HEK293 (cell line): Measurements from ENCODE around the gene SCUBE1.

Source experiments
- AEBP2 ChIP-seq: fragments of 450-650 bp; formaldehyde crosslinking; IDR thresholded peaks from 2 replicates; pipeline ENCODE4 v1.5.1; 2016; ENCODE audit warnings: missing biosample characterization, missing genetic modification characterization, borderline replicate concordance
- GLI2 ChIP-seq: fragments of 450-650 bp; formaldehyde crosslinking; IDR thresholded peaks from 2 replicates; pipeline ENCODE4; 2017; ENCODE audit warnings: missing biosample characterization, missing genetic modification characterization, low read depth, borderline replicate concordance
- PBX3 ChIP-seq: sonication (generic); formaldehyde crosslinking; IDR thresholded peaks from 2 replicates; pipeline ENCODE4 v1.8.1; 2022; ENCODE audit warnings: mild to moderate bottlenecking, moderate library complexity, missing genetic modification reagents
- REST ChIP-seq: fragments of 450-650 bp; formaldehyde crosslinking; IDR thresholded peaks from 2 replicates; pipeline ENCODE4 v1.5.1; 2016; ENCODE audit warnings: missing biosample characterization, missing genetic modification characterization
- ZBTB11 ChIP-seq: fragments of 450-650 bp; formaldehyde crosslinking; conservative IDR thresholded peaks from 2 replicates; pipeline ENCODE4 v1.5.1; 2016; ENCODE audit warnings: low read depth, missing biosample characterization, missing genetic modification characterization
- ZBTB7A ChIP-seq: fragments of 450-650 bp; formaldehyde crosslinking; IDR thresholded peaks from 2 replicates; pipeline ENCODE4 v1.5.1; 2016; ENCODE audit warnings: low read depth, missing biosample characterization, missing genetic modification characterization
- ZFHX2 ChIP-seq: fragments of 450-650 bp; formaldehyde crosslinking; conservative IDR thresholded peaks from 2 replicates; pipeline ENCODE4 v1.5.1; 2016; ENCODE audit warnings: missing biosample characterization, missing genetic modification characterization
- ZNF114 ChIP-seq: fragments of 450-650 bp; formaldehyde crosslinking; IDR thresholded peaks from 2 replicates; pipeline ENCODE4 v1.5.0; 2017; ENCODE audit warnings: missing biosample characterization, missing genetic modification characterization
- ZNF132 ChIP-seq: fragments of 450-650 bp; formaldehyde crosslinking; IDR thresholded peaks from 2 replicates; pipeline ENCODE4 v1.5.1; 2017; ENCODE audit warnings: missing biosample characterization, missing genetic modification characterization, borderline replicate concordance
- ZNF221 ChIP-seq: fragments of 450-650 bp; formaldehyde crosslinking; IDR thresholded peaks from 2 replicates; pipeline ENCODE4 v1.5.1; 2017; ENCODE audit warnings: missing biosample characterization, missing genetic modification characterization, borderline replicate concordance
- ZNF239 ChIP-seq: fragments of 450-650 bp; formaldehyde crosslinking; IDR thresholded peaks from 2 replicates; pipeline ENCODE4 v1.5.1; 2016; ENCODE audit warnings: missing biosample characterization, missing genetic modification characterization
- ZNF529 ChIP-seq: fragments of 450-650 bp; formaldehyde crosslinking; IDR thresholded peaks from 2 replicates; pipeline ENCODE4 v1.5.1; 2017; ENCODE audit warnings: missing genetic modification characterization, missing biosample characterization; ENCODE audit not compliant: insufficient replicate concordance
- ZNF555 ChIP-seq: fragments of 450-650 bp; formaldehyde crosslinking; conservative IDR thresholded peaks from 2 replicates; pipeline ENCODE4 v1.5.1; 2017; ENCODE audit warnings: missing biosample characterization, mild to moderate bottlenecking, missing genetic modification characterization, inconsistent platforms
- ZNF571 ChIP-seq: fragments of 450-650 bp; formaldehyde crosslinking; IDR thresholded peaks from 2 replicates; pipeline ENCODE4 v1.5.0; 2017; ENCODE audit warnings: missing biosample characterization, missing genetic modification characterization
- ZNF585B ChIP-seq: fragments of 450-650 bp; formaldehyde crosslinking; IDR thresholded peaks from 2 replicates; pipeline ENCODE4 v1.5.1; 2016; ENCODE audit warnings: missing biosample characterization, missing genetic modification characterization
- ZNF621 ChIP-seq: fragments of 450-650 bp; formaldehyde crosslinking; IDR thresholded peaks from 2 replicates; pipeline ENCODE4 v1.5.1; 2017; ENCODE audit warnings: missing biosample characterization, missing genetic modification characterization
- ZNF76 ChIP-seq: fragments of 450-650 bp; formaldehyde crosslinking; IDR thresholded peaks from 2 replicates; pipeline ENCODE4; 2016; ENCODE audit warnings: low read depth, missing biosample characterization, missing genetic modification characterization, borderline replicate concordance
- ZNF837 ChIP-seq: fragments of 450-650 bp; formaldehyde crosslinking; IDR thresholded peaks from 2 replicates; pipeline ENCODE4 v1.5.1; 2016; ENCODE audit warnings: missing biosample characterization, missing genetic modification characterization
- ZSCAN18 ChIP-seq: fragments of 450-650 bp; formaldehyde crosslinking; IDR thresholded peaks from 2 replicates; pipeline ENCODE4 v1.5.1; 2016; ENCODE audit warnings: missing biosample characterization, missing genetic modification characterization
- ZSCAN23 ChIP-seq: fragments of 450-650 bp; formaldehyde crosslinking; IDR thresholded peaks from 2 replicates; pipeline ENCODE4 v1.5.1; 2016; ENCODE audit warnings: missing biosample characterization, missing genetic modification characterization
- ZSCAN30 ChIP-seq: fragments of 450-650 bp; IDR thresholded peaks from 2 replicates; pipeline ENCODE4 v1.5.1; 2018; ENCODE audit warnings: missing biosample characterization, mild to moderate bottlenecking, missing genetic modification characterization, moderate library complexity
- ZSCAN4 ChIP-seq: fragments of 450-650 bp; formaldehyde crosslinking; IDR thresholded peaks from 2 replicates; pipeline ENCODE4 v1.5.1; 2017; ENCODE audit warnings: missing biosample characterization, missing genetic modification characterization

Gene SCUBE1

GRCh38 chr22:43187171-43188099 lies 155.7 kb downstream of the SCUBE1 start (continued):
- no peak for TF ChIP-seq ZSCAN4 (tag by site-specific recombination)
- no peak for TF ChIP-seq ZSCAN23 (tag by site-specific recombination)
- TF ChIP-seq ZNF837 (tag by site-specific recombination): no peak
- TF ChIP-seq ZNF114 (tag by site-specific recombination): no peak
- TF ChIP-seq ZNF239 (tag by site-specific recombination): no peak
- TF ChIP-seq ZFHX2: no peak; the same call in 1 of the 2 replicates
- TF ChIP-seq ZNF621 (tag by site-specific recombination): no peak
- TF ChIP-seq ZBTB11: peak; percentile 98
- TF ChIP-seq ZBTB7A (tag by site-specific recombination): 0 out of 2 replicates have a peak, but pooled peaks have one; percentile 64
- TF ChIP-seq ZNF571: no peak
- no peak for TF ChIP-seq ZNF585B
- no peak for TF ChIP-seq ZNF555 (tag by site-specific recombination)
- TF ChIP-seq AEBP2 (tag by site-specific recombination): no peak
- TF ChIP-seq REST (tag by site-specific recombination): no peak
- no peak for TF ChIP-seq GLI2 (tag by site-specific recombination)
- TF ChIP-seq ZSCAN30 (tag by site-specific recombination): peak; percentile 94
- peak; percentile 14; the same call in 1 of the 2 replicates for TF ChIP-seq ZSCAN18
- TF ChIP-seq ZNF529 (tag by site-specific recombination): no peak
- TF ChIP-seq ZNF221 (tag by site-specific recombination): no peak; the same call in 1 of the 2 replicates
- TF ChIP-seq PBX3: no peak
- TF ChIP-seq ZNF132 (tag by site-specific recombination): no peak
- peak; percentile 95 for TF ChIP-seq ZNF76 (tag by site-specific recombination)
